Measurements from ENCODE around the gene ZC3H7A.

- TF ChIP-seq, protein P1, sequence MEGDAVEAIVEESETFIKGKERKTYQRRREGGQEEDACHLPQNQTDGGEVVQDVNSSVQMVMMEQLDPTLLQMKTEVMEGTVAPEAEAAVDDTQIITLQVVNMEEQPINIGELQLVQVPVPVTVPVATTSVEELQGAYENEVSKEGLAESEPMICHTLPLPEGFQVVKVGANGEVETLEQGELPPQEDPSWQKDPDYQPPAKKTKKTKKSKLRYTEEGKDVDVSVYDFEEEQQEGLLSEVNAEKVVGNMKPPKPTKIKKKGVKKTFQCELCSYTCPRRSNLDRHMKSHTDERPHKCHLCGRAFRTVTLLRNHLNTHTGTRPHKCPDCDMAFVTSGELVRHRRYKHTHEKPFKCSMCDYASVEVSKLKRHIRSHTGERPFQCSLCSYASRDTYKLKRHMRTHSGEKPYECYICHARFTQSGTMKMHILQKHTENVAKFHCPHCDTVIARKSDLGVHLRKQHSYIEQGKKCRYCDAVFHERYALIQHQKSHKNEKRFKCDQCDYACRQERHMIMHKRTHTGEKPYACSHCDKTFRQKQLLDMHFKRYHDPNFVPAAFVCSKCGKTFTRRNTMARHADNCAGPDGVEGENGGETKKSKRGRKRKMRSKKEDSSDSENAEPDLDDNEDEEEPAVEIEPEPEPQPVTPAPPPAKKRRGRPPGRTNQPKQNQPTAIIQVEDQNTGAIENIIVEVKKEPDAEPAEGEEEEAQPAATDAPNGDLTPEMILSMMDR (IDR thresholded peaks at IDR 0.05) = no peak
- TF ChIP-seq POLR2A (IDR thresholded peaks at IDR 0.05) = no peak
These were observed 77.9 kb downstream of the ZC3H7A start for GRCh38 chr16:11719171-11719570.

All from esophagus squamous epithelium (tissue), 4 donors.